SK-N-SH treated with all-trans-retinoic acid at 6 μM for 48 hours (cell line): Measurements from ENCODE around the gene HLA-DPB1.
A peak's percentile ranks its signal among the peaks of the same experiment; 100 is the strongest.

Experiments
- ATAC-seq: fragments of 200-7000 bp; cut with Tn5 transposase; 3 replicates; pipeline ENCODE4 v1.9.1; 2020; ENCODE audit warnings: mild to moderate bottlenecking, moderate library complexity
- ARNTL ChIP-seq: fragments of 450-650 bp; formaldehyde crosslinking; IDR thresholded peaks from 2 replicates; pipeline ENCODE4 v1.5.0; 2020; ENCODE audit warnings: low read depth, mild to moderate bottlenecking, moderate library complexity, borderline replicate concordance
- BACH2 ChIP-seq: fragments of 250-450 bp; sonication (Bioruptor Pico); IDR thresholded peaks from 2 replicates; pipeline ENCODE4 v1.9.0; 2021; ENCODE audit warnings: mild to moderate bottlenecking, borderline replicate concordance
- CSDC2 ChIP-seq: fragments of 250-450 bp; sonication (Bioruptor Pico); IDR thresholded peaks from 2 replicates; pipeline ENCODE4 v1.5.0; 2020; ENCODE audit warnings: mild to moderate bottlenecking, moderate library complexity
- ESRRG ChIP-seq: fragments of 250-450 bp; sonication (Bioruptor Pico); IDR thresholded peaks from 2 replicates; pipeline ENCODE4 v1.6.1; 2021; ENCODE audit warnings: mild to moderate bottlenecking
- GLIS3 ChIP-seq: fragments of 250-450 bp; sonication (Bioruptor Pico); IDR thresholded peaks from 2 replicates; pipeline ENCODE4 v1.5.0; 2020; ENCODE audit warnings: mild to moderate bottlenecking, moderate library complexity
- ISL1 ChIP-seq: fragments of 250-450 bp; sonication (Bioruptor Pico); IDR thresholded peaks from 2 replicates; pipeline ENCODE4 v2.1.2; 2022; ENCODE audit warnings: mild to moderate bottlenecking, moderate library complexity
- OSR1 ChIP-seq: fragments of 250-450 bp; sonication (Bioruptor Pico); IDR thresholded peaks from 2 replicates; pipeline ENCODE4 v1.8.0; 2022; ENCODE audit warnings: moderate library complexity, mild to moderate bottlenecking, inconsistent platforms
- POU6F1 ChIP-seq: fragments of 250-450 bp; sonication (Bioruptor Pico); IDR thresholded peaks from 2 replicates; pipeline ENCODE4 v1.8.0; 2021; ENCODE audit warnings: low read depth, mild to moderate bottlenecking, moderate library complexity, borderline replicate concordance
- PPARA ChIP-seq: fragments of 250-450 bp; sonication (Bioruptor Pico); IDR thresholded peaks from 2 replicates; pipeline ENCODE4 v1.5.0; 2020; ENCODE audit warnings: mild to moderate bottlenecking, borderline replicate concordance
- SNAI2 ChIP-seq: fragments of 250-450 bp; sonication (Bioruptor Pico); IDR thresholded peaks from 2 replicates; pipeline ENCODE4 v1.5.0; 2020; ENCODE audit warnings: mild to moderate bottlenecking, moderate library complexity
- TCF4 ChIP-seq: fragments of 250-450 bp; sonication (Bioruptor Pico); IDR thresholded peaks from 2 replicates; pipeline ENCODE4 v1.8.0; 2021; ENCODE audit warnings: mild to moderate bottlenecking, moderate library complexity, borderline replicate concordance
- TOX ChIP-seq: fragments of 250-450 bp; sonication (Bioruptor Pico); IDR thresholded peaks from 2 replicates; pipeline ENCODE4 v1.8.0; 2021; ENCODE audit warnings: mild to moderate bottlenecking, moderate library complexity, borderline replicate concordance
- TSHZ2 ChIP-seq: fragments of 250-450 bp; sonication (Bioruptor Pico); IDR thresholded peaks from 2 replicates; pipeline ENCODE4 v1.5.0; 2020; ENCODE audit warnings: mild to moderate bottlenecking, moderate library complexity
- ZC3H10 ChIP-seq: fragments of 250-450 bp; sonication (Bioruptor Pico); IDR thresholded peaks from 2 replicates; pipeline ENCODE4 v1.5.1; 2021; ENCODE audit warnings: mild to moderate bottlenecking, moderate library complexity
- ZFP3 ChIP-seq: fragments of 250-450 bp; sonication (Bioruptor Pico); IDR thresholded peaks from 2 replicates; pipeline ENCODE4 v1.5.0; 2020; ENCODE audit warnings: mild to moderate bottlenecking, moderate library complexity
- ZFP30 ChIP-seq: fragments of 450-650 bp; formaldehyde crosslinking; IDR thresholded peaks from 2 replicates; pipeline ENCODE4 v1.5.0; 2022; ENCODE audit warnings: mild to moderate bottlenecking, moderate library complexity
- ZNF565 ChIP-seq: fragments of 450-650 bp; formaldehyde crosslinking; conservative IDR thresholded peaks from 2 replicates; pipeline ENCODE4 v1.5.0; 2020; ENCODE audit warnings: low read depth, mild to moderate bottlenecking, moderate library complexity
- ZNF70 ChIP-seq: fragments of 450-650 bp; formaldehyde crosslinking; IDR thresholded peaks from 2 replicates; pipeline ENCODE4 v1.5.0; 2020; ENCODE audit warnings: mild to moderate bottlenecking, moderate library complexity
- ZNF8 ChIP-seq: fragments of 450-650 bp; formaldehyde crosslinking; IDR thresholded peaks from 2 replicates; pipeline ENCODE4 v1.5.0; 2020; ENCODE audit warnings: mild to moderate bottlenecking, moderate library complexity
- TF ChIP-seq, protein P1 (sequence below): fragments of 250-450 bp; sonication (Bioruptor Pico); IDR thresholded peaks from 2 replicates; pipeline ENCODE4 v1.5.1; 2021; ENCODE audit warnings: mild to moderate bottlenecking, moderate library complexity
- TF ChIP-seq, protein P2 (sequence below): fragments of 250-450 bp; sonication (Bioruptor Pico); IDR thresholded peaks from 2 replicates; pipeline ENCODE4 v1.8.0; 2020; ENCODE audit warnings: mild to moderate bottlenecking, moderate library complexity, borderline replicate concordance
- TF ChIP-seq, protein P3 (sequence below): fragments of 250-450 bp; sonication (Bioruptor Pico); IDR thresholded peaks from 2 replicates; pipeline ENCODE4 v1.5.1; 2020; ENCODE audit warnings: low read depth, mild to moderate bottlenecking, moderate library complexity

Gene HLA-DPB1

GRCh38 chr6:33080127-33081089, 4.6 kb downstream of the HLA-DPB1 start:
- peak; percentile 19 for ATAC-seq
- no peak for TF ChIP-seq TSHZ2 (CRISPR knock-in tag)
- no peak for TF ChIP-seq ESRRG (CRISPR knock-in tag)
- no peak for TF ChIP-seq GLIS3
- TF ChIP-seq, protein P1, sequence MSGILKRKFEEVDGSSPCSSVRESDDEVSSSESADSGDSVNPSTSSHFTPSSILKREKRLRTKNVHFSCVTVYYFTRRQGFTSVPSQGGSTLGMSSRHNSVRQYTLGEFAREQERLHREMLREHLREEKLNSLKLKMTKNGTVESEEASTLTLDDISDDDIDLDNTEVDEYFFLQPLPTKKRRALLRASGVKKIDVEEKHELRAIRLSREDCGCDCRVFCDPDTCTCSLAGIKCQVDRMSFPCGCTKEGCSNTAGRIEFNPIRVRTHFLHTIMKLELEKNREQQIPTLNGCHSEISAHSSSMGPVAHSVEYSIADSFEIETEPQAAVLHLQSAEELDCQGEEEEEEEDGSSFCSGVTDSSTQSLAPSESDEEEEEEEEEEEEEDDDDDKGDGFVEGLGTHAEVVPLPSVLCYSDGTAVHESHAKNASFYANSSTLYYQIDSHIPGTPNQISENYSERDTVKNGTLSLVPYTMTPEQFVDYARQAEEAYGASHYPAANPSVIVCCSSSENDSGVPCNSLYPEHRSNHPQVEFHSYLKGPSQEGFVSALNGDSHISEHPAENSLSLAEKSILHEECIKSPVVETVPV, result no peak
- TF ChIP-seq, protein P2, sequence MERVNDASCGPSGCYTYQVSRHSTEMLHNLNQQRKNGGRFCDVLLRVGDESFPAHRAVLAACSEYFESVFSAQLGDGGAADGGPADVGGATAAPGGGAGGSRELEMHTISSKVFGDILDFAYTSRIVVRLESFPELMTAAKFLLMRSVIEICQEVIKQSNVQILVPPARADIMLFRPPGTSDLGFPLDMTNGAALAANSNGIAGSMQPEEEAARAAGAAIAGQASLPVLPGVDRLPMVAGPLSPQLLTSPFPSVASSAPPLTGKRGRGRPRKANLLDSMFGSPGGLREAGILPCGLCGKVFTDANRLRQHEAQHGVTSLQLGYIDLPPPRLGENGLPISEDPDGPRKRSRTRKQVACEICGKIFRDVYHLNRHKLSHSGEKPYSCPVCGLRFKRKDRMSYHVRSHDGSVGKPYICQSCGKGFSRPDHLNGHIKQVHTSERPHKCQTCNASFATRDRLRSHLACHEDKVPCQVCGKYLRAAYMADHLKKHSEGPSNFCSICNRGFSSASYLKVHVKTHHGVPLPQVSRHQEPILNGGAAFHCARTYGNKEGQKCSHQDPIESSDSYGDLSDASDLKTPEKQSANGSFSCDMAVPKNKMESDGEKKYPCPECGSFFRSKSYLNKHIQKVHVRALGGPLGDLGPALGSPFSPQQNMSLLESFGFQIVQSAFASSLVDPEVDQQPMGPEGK (CRISPR knock-in tag), result no peak
- TF ChIP-seq CSDC2, result no peak
- TF ChIP-seq, protein P3, sequence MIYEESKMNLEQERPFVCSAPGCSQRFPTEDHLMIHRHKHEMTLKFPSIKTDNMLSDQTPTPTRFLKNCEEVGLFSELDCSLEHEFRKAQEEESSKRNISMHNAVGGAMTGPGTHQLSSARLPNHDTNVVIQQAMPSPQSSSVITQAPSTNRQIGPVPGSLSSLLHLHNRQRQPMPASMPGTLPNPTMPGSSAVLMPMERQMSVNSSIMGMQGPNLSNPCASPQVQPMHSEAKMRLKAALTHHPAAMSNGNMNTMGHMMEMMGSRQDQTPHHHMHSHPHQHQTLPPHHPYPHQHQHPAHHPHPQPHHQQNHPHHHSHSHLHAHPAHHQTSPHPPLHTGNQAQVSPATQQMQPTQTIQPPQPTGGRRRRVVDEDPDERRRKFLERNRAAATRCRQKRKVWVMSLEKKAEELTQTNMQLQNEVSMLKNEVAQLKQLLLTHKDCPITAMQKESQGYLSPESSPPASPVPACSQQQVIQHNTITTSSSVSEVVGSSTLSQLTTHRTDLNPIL, result no peak
- TF ChIP-seq OSR1, result no peak
- TF ChIP-seq ZC3H10 (CRISPR knock-in tag), result no peak
- no peak for TF ChIP-seq ZNF70 (CRISPR knock-in tag)

DNA sequence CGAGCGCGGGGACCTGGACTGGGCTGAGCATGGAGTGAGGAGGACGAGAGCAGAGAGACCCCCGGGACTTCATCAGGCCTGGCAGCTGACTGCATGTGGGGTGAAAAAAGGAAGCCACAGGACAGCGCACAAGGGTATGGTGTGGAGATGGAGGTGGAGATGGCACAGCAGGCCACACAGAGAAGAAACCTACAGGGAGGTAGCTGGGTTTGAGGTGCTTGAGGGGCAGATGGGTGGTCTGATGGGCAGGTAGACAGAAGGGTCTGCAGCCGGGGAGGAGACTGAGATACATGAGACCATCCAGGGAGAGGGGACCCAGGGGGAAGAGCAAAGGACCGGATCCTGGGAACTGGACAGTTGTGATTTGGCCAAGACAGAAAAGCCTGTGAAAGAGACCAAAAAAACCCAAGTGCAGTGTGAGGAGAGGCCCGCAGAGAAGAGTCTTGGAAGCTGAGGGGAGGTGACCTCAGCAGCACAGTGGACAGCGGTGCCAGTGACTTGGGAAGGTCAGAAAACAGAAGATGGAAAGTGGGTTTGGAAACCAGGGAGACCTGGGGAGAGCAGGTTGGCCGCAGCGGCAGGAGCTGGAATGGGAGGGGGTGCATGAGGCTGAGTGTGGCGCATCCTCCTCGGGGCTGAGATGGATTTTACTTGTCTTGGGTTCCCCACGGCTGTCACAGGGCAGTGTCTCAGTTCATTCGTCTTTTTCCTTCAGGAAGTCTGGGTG, 5.5 kb downstream of the HLA-DPB1 start:
- ATAC-seq, result no peak; the same call in 2 of the 3 replicates

More for the DNA sequence above, 5.5 kb downstream of the HLA-DPB1 start:
- TF ChIP-seq, protein P3, result no peak
- TF ChIP-seq PPARA (CRISPR knock-in tag), result no peak
- no peak for TF ChIP-seq GLIS3
- TF ChIP-seq BACH2 (CRISPR knock-in tag), result no peak
- TF ChIP-seq ZFP3 (CRISPR knock-in tag), result no peak
- TF ChIP-seq ZFP30 (CRISPR knock-in tag), result no peak
- no peak for TF ChIP-seq ZNF565 (CRISPR knock-in tag)
- no peak for TF ChIP-seq ZNF70 (CRISPR knock-in tag)
- no peak for TF ChIP-seq CSDC2
- no peak for TF ChIP-seq ARNTL (CRISPR knock-in tag)
- no peak for TF ChIP-seq TCF4
- no peak for TF ChIP-seq SNAI2 (CRISPR knock-in tag)
- TF ChIP-seq ZNF8, result no peak
- TF ChIP-seq TSHZ2 (CRISPR knock-in tag), result no peak
- TF ChIP-seq TOX (CRISPR knock-in tag), result no peak
- TF ChIP-seq ESRRG (CRISPR knock-in tag), result no peak
- TF ChIP-seq OSR1, result no peak
- TF ChIP-seq POU6F1 (CRISPR knock-in tag), result no peak
- TF ChIP-seq ZC3H10 (CRISPR knock-in tag), result no peak
- TF ChIP-seq ISL1 (CRISPR knock-in tag), result no peak
- TF ChIP-seq, all 23 proteins: peak for 0
